Glomerular visceral epithelial cell (primary cell): ENCODE data around the gene OR2A2.
"Not testable (repeated sequence)": the region's sequence is repeated elsewhere in the genome, so short reads cannot be mapped to it uniquely, and the experiment has no call there.

Source experiments
- DNase-seq: peaks from one replicate; pipeline ENCODE4 v3.0.0-alpha.2; 2016; ENCODE audit errors: extremely low spot score

OR2A2 gene, protein sequence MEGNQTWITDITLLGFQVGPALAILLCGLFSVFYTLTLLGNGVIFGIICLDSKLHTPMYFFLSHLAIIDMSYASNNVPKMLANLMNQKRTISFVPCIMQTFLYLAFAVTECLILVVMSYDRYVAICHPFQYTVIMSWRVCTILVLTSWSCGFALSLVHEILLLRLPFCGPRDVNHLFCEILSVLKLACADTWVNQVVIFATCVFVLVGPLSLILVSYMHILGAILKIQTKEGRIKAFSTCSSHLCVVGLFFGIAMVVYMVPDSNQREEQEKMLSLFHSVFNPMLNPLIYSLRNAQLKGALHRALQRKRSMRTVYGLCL

DNA sequence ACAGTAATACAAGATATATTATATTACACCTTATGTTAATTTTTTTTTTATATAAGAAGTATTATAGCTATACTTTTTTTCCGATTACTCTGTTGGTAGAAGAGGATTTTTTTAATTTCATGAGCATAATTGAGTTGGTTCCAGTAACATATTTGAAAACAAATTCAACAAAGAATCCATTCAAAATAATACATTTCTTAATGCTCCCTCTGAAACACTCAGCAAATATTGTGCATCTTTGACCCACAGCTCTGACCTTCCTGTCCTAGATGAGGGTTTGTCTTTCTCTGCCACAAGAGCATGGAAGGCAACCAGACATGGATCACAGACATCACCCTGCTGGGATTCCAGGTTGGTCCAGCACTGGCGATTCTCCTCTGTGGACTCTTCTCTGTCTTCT is at the start of gene OR2A2:
OR2A2 (plus strand) TSS at position 301 of the 400 bp plus-strand sequence; CDS start at position 301, 0 bp downstream.
- DNase-seq, result no peak

DNA sequence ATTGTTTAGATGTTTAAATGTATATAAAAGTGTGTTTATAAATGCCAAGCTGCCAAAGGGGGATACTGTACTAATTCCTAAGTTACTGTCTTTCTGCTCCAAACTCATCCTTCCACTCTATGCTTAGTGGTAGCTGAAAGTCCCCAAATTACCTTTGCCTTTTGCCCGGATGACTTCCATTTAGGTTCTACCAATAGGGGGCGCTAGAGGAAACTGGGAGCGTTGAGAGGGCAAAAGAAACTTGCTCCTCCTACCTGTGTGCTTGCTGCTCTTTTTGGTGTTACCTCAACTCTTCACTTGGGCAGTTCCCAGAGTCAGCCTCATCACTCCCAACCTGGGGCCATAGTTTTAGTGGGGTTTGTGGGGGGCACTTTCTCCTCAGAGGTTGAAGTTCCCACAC is 45.7 kb upstream of the OR2A2 start:
- DNase-seq, result no peak

DNA sequence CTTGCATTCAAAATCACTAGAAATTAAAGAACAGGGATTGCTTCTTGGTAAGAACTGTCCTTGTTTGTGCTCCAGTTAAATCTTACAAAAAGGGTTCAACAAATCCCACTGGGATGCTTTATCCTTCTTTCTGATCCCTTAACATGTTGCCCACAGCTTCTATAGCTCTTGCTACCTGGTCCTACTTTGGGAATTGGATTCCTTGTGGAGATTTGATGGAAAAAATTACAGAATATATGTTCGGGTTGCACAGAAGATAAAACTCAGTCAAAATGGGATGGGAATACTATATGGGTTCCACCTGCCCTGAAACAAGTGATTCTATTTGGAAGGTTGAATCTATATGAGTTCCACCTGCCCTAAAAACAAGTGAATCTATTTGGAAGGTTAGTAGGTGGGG is 39.9 kb upstream of the OR2A2 start, which contains the start of gene OR2A25:
OR2A25 (plus strand) TSS at position 301 of the 400 bp plus-strand sequence. CDS start 4,409 bp downstream, outside the sequence.
- no peak for DNase-seq

DNA sequence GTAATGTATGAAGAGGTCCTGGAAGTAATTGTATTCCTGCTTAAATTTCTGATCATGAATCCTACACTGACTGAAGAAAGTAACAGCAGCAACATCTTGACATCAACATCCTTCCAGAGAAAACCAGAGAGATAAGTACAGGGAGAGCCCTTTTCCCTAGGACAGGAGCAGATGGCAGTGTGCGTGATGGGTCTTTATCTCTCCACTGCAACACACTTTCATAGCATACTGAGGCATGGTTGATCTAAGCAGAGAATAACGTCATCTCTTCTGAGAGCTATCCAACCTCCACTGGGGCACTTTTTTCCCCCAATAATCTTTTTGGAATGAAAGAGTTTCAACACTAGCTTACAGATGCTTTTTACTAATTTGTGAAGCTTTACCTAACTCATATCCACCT is 39.4 kb upstream of the OR2A2 start:
- no peak for DNase-seq

DNA sequence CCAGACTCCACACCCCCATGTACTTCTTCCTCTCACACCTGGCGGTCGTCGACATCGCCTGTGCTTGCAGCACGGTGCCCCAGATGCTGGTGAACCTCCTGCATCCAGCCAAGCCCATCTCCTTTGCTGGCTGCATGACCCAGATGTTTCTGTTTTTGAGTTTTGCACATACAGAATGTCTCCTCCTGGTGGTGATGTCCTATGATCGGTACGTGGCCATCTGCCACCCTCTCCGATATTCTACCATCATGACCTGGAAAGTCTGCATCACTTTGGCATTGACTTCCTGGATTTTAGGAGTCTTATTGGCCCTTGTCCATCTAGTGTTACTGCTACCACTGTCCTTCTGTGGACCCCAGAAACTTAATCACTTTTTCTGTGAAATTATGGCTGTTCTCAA is 35.0 kb upstream of the OR2A2 start:
- no peak for DNase-seq

DNA sequence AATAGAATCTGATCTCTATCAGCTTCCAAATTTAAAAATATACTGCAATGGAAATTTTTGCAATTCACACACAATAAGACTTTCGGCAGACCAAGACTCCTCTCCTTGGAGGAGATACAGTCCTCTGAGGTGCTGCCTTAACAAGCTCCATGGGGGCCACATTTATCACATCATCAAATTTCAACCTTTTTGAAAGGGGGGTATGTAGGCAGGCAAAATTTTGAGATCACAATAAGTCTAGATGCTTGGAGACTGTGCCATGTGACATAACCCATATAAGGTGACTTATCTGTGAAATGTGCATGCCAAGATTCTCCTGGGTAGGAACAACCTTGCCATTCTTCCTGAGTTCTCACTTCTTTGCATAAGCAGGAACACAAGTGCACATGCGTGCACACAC is 23.4 kb upstream of the OR2A2 start, which contains the start of gene OR2A12:
OR2A12 (plus strand) TSS at position 301 of the 400 bp plus-strand sequence. CDS start 8,830 bp downstream, outside the sequence.
- DNase-seq, result no peak

DNA sequence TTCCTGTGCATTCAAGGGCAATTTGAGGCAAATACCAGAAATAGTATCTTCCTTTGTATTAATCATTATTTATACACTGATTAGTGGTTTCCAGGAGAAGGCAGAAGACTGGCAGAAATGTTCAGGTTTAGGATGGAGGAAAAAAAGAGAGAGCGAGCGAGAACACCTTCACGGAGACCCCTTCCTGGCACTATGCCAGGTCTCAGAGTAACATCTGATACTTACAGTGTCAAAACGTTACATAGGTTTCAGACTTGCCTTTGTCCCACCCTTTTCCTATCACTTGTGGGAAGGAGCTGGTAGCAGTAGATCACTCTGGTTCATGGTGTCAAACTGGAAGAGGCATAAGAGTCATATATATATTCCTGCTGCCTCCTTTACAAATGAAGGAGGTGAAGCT is 22.7 kb upstream of the OR2A2 start:
- DNase-seq, result no peak

DNA sequence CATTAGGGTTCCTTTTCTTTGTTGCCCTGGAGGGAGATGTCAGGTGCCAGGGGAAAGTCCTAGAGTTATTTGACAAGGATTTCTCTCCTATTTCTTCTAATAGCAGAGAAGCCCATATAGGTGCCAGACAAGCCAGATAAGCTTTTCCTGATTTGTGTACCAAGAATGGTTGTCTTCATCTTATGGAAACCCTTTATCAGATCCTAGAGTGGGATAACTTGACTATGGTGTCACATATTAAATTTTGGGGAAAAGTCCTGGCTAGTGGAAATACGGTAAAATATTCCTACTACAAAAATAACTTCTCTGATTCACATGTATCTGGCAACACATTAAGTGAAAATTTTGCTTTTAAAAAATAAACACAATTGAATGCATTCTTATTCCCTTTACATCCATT is 22.2 kb upstream of the OR2A2 start:
- no peak for DNase-seq

DNA sequence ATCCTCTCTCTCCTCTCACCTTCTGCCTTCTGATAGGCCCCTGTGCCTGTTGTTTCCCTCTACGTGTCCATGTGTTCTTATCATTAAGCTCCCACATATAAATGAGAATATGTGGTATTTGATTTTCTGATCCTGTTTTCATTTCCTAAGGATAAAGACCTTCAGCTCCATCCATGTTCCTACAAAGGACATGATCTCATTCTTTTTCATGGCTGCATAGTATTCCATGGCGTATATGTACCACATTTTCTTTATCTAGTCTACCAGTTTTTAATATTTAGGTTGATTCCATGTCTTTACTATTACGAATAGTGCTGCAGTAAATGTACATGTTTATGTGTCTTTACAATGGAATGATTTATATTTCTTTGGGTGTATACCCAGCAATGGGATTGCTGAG is 18.7 kb upstream of the OR2A2 start:
- no peak for DNase-seq

DNA sequence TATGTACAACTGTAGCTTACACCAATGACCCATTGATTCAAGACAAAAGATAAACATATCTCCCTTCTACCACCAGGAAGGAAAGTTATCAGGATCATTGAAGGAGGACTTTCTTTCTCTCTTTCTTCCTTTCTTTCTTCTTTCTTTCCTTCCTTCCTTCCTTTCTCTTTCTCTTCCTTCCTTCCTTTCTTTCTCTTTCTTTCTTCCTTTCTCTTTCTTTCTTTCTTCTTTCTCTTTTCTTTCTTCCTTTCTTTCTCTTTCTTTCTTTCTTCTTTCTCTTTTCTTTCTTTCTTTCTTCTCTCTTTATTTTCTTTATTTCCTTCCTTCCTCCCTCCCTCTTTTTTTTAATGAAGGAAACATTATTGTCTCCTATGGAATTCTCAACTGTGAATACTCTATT is 10.6 kb upstream of the OR2A2 start:
- DNase-seq, result no peak

DNA sequence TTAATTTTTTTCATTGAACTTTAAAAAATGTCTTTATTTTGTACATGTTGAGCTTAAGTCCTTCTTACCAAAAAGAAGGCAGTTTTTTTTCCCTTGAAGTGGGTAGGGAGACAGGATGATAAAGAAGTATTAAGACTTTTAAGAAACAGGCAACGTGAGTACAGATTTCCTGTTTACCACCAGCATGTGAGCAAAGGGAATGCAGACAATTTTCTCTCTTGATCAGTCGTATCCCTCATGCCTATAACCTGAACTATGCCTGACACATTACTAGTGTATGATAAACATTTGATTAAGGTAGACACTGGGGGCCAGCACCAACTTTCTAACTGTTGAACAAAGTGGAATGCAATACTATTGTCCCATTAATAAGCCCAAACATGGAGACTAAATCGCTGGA is 8.8 kb upstream of the OR2A2 start:
- DNase-seq, result no peak

DNA sequence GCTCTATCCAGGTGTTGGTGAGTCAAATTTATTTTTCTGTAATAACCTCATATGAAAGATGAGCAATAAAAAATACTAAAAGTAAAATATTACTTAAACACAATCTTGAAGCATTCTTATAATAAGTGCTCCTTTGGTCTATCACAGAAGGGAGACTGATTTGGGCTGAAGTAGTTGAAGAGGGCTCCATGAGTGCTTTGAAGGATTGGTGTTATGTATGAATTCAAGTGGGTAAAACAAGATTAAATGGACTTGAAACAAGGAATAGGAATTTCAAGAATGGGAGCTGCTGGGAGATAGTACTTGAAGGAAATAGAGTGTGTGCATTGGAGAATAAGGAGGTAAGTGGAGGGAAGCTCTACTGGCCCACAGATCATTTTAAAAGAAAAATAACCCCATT is 7.3 kb upstream of the OR2A2 start:
- DNase-seq, result no peak

DNA sequence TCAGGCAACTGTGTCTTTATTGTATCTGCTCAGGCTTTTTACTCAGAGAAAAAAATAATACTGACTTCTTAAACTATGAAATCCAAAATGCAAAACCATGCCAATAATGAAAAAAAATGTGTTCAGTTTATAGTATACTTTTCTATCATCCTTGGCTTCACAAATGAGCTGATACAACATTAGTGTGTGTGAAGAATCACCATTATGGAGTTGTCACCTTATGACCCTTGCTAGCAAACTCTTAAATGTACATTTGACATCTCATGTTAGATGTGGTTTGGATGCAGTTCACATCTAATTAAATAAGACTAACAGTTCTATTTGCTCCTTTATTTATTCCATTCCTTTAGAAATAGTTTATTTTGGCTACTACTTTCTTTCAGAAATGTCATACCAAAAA is 4.2 kb upstream of the OR2A2 start:
- DNase-seq, result no peak

DNA sequence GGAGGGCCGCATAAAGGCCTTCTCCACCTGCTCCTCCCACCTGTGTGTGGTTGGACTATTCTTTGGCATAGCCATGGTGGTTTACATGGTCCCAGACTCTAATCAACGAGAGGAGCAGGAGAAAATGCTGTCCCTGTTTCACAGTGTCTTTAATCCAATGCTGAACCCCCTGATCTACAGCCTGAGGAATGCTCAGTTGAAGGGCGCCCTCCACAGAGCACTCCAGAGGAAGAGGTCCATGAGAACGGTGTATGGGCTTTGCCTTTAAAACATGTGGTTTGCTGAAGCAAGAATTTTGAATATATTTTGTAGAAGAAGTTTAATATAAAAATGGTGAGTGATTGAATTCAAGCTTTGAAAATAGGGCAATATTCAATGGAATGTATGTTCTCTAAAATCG is 889 bp downstream of the OR2A2 start:
- no peak for DNase-seq

DNA sequence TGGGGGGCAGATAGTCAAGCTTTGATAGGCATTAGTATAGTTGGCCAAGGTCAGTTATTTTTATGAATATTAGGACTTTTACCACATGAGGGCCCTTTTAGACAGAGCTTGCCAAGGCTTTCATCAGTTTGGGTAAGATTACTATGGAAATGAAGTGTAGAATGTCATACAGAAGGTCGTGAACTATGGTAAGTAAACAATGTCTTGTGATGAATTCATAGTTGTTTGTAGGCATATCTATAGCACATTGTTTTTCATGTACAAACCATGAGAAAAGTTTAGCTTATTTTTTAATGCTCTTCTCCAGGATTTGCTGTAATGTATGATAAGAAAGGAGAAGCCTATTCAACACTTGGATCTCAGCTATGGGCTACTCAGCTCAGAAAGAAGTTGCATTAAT is 4.3 kb downstream of the OR2A2 start:
- DNase-seq, result no peak

DNA sequence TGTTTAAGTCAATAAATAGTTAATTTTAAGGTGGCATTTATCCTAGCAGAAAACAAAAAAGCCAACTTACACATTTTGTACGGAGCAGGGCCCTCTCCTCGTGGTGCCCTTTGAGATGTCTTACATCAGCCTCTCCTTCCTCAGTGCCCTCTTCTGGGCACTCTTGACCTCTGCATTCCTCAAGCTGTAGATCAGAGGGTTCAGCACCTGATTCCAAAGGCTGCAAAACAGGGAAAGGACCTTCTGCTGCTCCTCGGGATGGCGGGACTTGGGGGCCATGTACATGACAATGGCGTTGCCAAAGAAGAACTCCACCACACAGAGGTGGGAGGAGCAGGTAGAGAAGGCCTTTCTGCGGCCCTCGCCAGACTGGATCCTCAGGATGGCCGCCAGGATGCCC is 9.0 kb downstream of the OR2A2 start:
- DNase-seq, result no peak

DNA sequence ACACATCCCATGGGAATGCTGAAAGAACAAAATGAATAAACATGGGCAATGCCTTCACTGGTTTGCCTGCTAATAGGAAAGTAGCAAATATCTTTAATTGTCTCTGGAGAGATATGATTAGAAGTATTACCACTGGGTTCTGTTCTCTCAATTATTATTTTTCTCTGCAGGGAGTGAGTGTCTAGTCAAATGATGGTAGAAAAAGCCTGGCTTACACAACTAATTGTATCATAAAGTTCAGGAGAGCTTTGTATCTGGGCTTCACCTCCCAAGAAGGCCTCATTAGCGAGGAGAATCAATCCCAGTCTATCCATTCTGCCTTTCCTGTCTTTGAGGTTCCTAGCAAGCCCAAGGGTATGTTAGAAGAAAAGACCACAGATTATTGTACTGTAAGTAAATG is 13.5 kb downstream of the OR2A2 start, which contains the start of gene OR2A14:
OR2A14 (plus strand) TSS at position 301 of the 400 bp plus-strand sequence. CDS start 5,937 bp downstream, outside the sequence.
- no peak for DNase-seq

DNA sequence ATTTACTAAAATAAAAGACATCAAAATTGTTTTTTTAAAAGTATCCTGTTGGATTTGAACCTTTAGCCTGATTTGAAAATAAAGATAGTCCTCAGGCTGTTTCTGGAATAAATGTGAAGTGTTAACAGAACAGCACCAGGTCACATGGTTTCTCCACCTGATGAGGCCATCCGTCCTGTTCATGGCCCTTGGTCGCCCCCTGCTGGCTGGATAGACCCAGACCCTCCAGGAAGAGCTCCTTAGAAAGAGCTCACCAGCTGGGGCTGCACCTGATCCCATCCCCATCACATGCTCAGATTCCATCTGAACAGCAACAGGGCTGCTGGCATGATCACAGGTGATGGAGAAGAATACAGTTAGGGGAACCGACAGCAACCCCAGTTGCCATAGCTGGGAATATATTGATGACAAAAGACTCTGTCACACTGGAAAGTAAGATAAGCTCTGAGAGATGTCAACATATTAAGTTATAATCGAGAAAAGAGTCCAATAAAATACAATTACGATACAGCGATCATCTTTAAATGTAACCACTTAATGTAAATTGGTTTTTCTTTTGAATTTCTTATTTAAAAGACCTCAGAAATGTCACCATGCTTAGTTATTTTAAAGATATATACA is 18.4 kb downstream of the OR2A2 start:
- DNase-seq, result peak; percentile 76

DNA sequence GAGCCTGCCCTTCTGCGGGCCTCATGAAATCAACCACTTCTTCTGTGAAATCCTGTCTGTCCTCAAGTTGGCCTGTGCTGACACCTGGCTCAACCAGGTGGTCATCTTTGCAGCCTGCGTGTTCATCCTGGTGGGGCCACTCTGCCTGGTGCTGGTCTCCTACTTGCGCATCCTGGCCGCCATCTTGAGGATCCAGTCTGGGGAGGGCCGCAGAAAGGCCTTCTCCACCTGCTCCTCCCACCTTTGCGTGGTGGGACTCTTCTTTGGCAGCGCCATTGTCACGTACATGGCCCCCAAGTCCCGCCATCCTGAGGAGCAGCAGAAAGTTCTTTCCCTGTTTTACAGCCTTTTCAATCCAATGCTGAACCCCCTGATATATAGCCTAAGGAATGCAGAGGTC is 20.2 kb downstream of the OR2A2 start:
- DNase-seq, result not testable (repeated sequence)

DNA sequence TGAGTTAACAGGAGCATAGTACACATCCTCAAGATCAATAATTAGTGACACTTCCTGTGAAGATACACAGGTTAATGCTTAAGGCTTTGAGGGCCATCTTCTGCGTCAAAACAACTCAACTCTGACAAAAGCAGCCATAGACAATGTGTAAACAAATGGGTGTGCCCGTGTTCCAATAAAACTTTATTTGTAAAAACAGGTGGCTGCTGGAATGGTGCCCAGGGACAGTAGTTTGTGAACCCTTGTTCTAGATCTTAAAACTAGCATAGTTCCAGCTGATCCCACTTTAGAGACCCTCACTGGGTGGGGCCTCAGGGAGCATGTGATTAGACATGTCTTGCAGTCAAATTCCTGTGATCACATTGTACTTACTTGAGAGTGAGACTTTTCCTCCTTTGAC is 21.3 kb downstream of the OR2A2 start:
- no peak for DNase-seq

DNA sequence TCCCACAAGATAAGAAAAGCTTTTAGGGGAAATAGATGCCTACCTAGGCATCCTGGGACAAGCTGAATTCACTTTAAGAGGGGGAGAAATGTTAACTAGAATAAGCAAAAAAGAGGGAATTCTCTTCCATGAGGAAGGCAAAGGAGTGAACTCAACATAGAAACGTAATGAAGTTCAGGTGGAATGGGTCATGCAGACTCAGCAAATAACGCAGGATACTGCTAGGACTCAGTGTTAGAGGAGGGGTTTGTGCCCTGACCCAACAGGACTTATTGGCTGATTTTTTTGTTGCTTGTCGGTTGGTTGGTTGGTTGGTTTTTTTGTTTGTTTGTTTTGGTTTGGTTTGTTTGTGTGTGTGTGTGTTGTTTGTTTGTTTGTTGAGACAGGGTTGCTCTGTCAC is 22.9 kb downstream of the OR2A2 start:
- no peak for DNase-seq

DNA sequence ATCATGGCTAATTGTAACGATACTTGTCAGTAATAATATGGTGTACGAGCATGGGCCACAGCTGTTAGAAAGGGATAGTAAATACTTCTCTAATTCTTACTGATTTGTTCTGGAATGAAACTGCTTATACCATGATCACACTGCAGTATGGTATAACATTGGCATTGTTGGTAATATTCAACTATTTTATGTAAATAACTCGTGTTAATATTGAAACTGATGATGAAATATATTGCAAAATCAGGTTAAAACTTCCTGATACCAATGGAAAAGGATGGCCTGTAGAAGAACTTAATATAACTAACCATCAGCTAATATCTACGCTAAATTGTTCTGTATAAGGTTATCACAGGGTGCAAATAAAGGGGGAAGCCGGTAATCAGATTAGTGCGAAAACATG is 23.9 kb downstream of the OR2A2 start:
- DNase-seq, result no peak

DNA sequence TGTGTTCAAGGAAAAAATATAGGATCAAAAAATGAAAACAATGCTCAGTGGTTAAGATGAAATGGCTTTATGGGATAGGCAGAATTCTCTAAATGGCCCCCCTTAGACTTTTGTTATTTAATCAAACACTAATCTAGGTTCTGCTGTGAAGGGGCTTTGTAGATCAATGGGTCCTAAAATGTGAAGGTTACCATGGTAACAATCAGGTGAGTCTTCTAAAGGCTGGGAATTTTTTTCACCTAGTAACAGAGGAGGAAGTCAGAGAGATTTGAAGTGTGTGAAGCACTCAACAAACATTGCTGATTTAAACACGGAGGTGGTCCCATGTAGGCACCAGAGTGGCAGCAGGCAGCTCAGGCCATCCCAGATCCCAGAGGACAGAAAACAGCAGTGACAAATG is 24.7 kb downstream of the OR2A2 start:
- no peak for DNase-seq
